ENCODE results near the gene ADAMTS2. TPM values are rescaled to one million over a fixed set of nuclear protein-coding genes. Genes with fewer than 3 reads are reported as not detected.

Gene ADAMTS2
- total RNA-seq, 2 experiments from 2014 or later, result not detected

- H3K36me3 Mint-ChIP-seq, result no peaks in the 10 kb centered on the region
- intact Hi-C loops (cut with micrococcal nuclease), result no loop called here
- H3K4me3 Mint-ChIP-seq, result no peak overlapping the region
Observed at GRCh38 chr5:179250561-179251225, 94.6 kb downstream of the ADAMTS2 start.

GRCh38 chr5:179246227-179246626 lies 99.0 kb downstream of the ADAMTS2 start:
- ChIA-PET CTCF (no interaction called here), POLR2A (no interaction called here)
- intact Hi-C loops (cut with micrococcal nuclease), result no loop called here

More at GRCh38 chr5:179250561-179251225, 94.6 kb downstream of the ADAMTS2 start:
- Mint-ChIP-seq H3K27me3 (no peaks in the 10 kb centered on the region), H3K4me1 (ENCODE audit: low read depth) (no peaks in the 10 kb centered on the region), H3K27ac (no peak overlapping the region), H3K9me3 (peaks cover 16% of the 10 kb centered on the region)
- DNase-seq, result no peak
- ChIA-PET CTCF (no interaction called here), POLR2A (no interaction called here)

GRCh38 chr5:179245031-179245430 lies 100.2 kb downstream of the ADAMTS2 start:
- POLR2A ChIA-PET, result no interaction called here
- intact Hi-C loops (cut with micrococcal nuclease), result no loop called here
- no peak for DNase-seq
- Mint-ChIP-seq H3K27ac (no peak overlapping the region), H3K4me1 (ENCODE audit: low read depth) (no peaks in the 10 kb centered on the region), H3K9me3 (peaks cover 16% of the 10 kb centered on the region), H3K36me3 (no peaks in the 10 kb centered on the region), H3K27me3 (no peaks in the 10 kb centered on the region), H3K4me3 (no peak overlapping the region)
- CTCF ChIA-PET, result no interaction called here

More at GRCh38 chr5:179246227-179246626, 99.0 kb downstream of the ADAMTS2 start:
- H3K4me1 Mint-ChIP-seq (ENCODE audit: low read depth), result no peaks in the 10 kb centered on the region
- DNase-seq, result no peak
- H3K9me3 Mint-ChIP-seq, result peaks cover 16% of the 10 kb centered on the region
- no peaks in the 10 kb centered on the region for H3K36me3 Mint-ChIP-seq
- no peaks in the 10 kb centered on the region for H3K27me3 Mint-ChIP-seq
- no peak overlapping the region for H3K4me3 Mint-ChIP-seq
- H3K27ac Mint-ChIP-seq, result no peak overlapping the region

- CTCF ChIA-PET, result no interaction called here
- H3K36me3 Mint-ChIP-seq, result no peaks in the 10 kb centered on the region
- POLR2A ChIA-PET, result no interaction called here
- H3K27me3 Mint-ChIP-seq, result no peaks in the 10 kb centered on the region
- no peak overlapping the region for H3K27ac Mint-ChIP-seq
- no peak for DNase-seq
- intact Hi-C loops (cut with micrococcal nuclease), result no loop called here
- peaks cover 16% of the 10 kb centered on the region for H3K9me3 Mint-ChIP-seq
- H3K4me1 Mint-ChIP-seq (ENCODE audit: low read depth), result no peaks in the 10 kb centered on the region
- H3K4me3 Mint-ChIP-seq, result no peak overlapping the region
Observed at GRCh38 chr5:179244044-179244443, 101.2 kb downstream of the ADAMTS2 start.

- Mint-ChIP-seq H3K4me1 (ENCODE audit: low read depth) (no peaks in the 10 kb centered on the region), H3K9me3 (peaks cover 16% of the 10 kb centered on the region), H3K27ac (no peak overlapping the region), H3K27me3 (no peaks in the 10 kb centered on the region), H3K36me3 (no peaks in the 10 kb centered on the region), H3K4me3 (no peak overlapping the region)
- intact Hi-C loops (cut with micrococcal nuclease), result no loop called here
- CTCF ChIA-PET, result no interaction called here
- POLR2A ChIA-PET, result interaction anchor here (0.6 kb wide), 1 partner anchor 181 kb away, joined by 6 read pairs; no protein-coding TSS in a partner anchor
- no peak for DNase-seq
Observed at GRCh38 chr5:179243333-179243732, 101.9 kb downstream of the ADAMTS2 start.

- no peaks in the 10 kb centered on the region for H3K4me1 Mint-ChIP-seq (ENCODE audit: low read depth)
- ChIA-PET CTCF (no interaction called here), POLR2A (no interaction called here)
- no peak overlapping the region for H3K27ac Mint-ChIP-seq
- H3K36me3 Mint-ChIP-seq, result no peaks in the 10 kb centered on the region
- no peak overlapping the region for H3K4me3 Mint-ChIP-seq
- intact Hi-C loops (cut with micrococcal nuclease), result no loop called here
- DNase-seq, result no peak
- no peaks in the 10 kb centered on the region for H3K27me3 Mint-ChIP-seq
- peaks cover 16% of the 10 kb centered on the region for H3K9me3 Mint-ChIP-seq
Observed at GRCh38 chr5:179242676-179243075, 102.6 kb downstream of the ADAMTS2 start.

GRCh38 chr5:179241764-179242370 lies 103.4 kb downstream of the ADAMTS2 start:
- intact Hi-C loops (cut with micrococcal nuclease), result no loop called here
- DNase-seq, result no peak
- H3K4me1 Mint-ChIP-seq (ENCODE audit: low read depth), result no peaks in the 10 kb centered on the region

GRCh38 chr5:179241175-179241574 lies 104.1 kb downstream of the ADAMTS2 start:
- Mint-ChIP-seq H3K4me1 (ENCODE audit: low read depth) (no peaks in the 10 kb centered on the region), H3K36me3 (no peaks in the 10 kb centered on the region), H3K27me3 (no peaks in the 10 kb centered on the region), H3K9me3 (peaks cover 6% of the 10 kb centered on the region), H3K27ac (no peak overlapping the region), H3K4me3 (no peak overlapping the region)
- CTCF ChIA-PET, result no interaction called here
- POLR2A ChIA-PET, result no interaction called here
- DNase-seq, result no peak
- intact Hi-C loops (cut with micrococcal nuclease), result no loop called here

More at GRCh38 chr5:179241764-179242370, 103.4 kb downstream of the ADAMTS2 start:
- POLR2A ChIA-PET, result no interaction called here
- Mint-ChIP-seq H3K36me3 (no peaks in the 10 kb centered on the region), H3K27me3 (no peaks in the 10 kb centered on the region), H3K27ac (no peak overlapping the region), H3K4me3 (no peak overlapping the region), H3K9me3 (peaks cover 13% of the 10 kb centered on the region)
- CTCF ChIA-PET, result no interaction called here

GRCh38 chr5:179240561-179240960 lies 104.7 kb downstream of the ADAMTS2 start:
- Mint-ChIP-seq H3K9me3 (peaks cover 5% of the 10 kb centered on the region), H3K27me3 (no peaks in the 10 kb centered on the region), H3K36me3 (no peaks in the 10 kb centered on the region), H3K4me1 (ENCODE audit: low read depth) (no peaks in the 10 kb centered on the region), H3K27ac (no peak overlapping the region), H3K4me3 (no peak overlapping the region)
- no peak for DNase-seq
- intact Hi-C loops (cut with micrococcal nuclease), result no loop called here
- ChIA-PET CTCF (no interaction called here), POLR2A (no interaction called here)

GRCh38 chr5:179239256-179240135 lies 105.8 kb downstream of the ADAMTS2 start:
- Mint-ChIP-seq H3K4me1 (ENCODE audit: low read depth) (no peaks in the 10 kb centered on the region), H3K27ac (no peak overlapping the region), H3K27me3 (peaks cover 5% of the 10 kb centered on the region), H3K4me3 (no peak overlapping the region), H3K36me3 (no peaks in the 10 kb centered on the region), H3K9me3 (peaks cover 5% of the 10 kb centered on the region)
- intact Hi-C loops (cut with micrococcal nuclease), result no loop called here
- POLR2A ChIA-PET, result no interaction called here
- CTCF ChIA-PET, result no interaction called here
- no peak for DNase-seq

- H3K9me3 Mint-ChIP-seq, result peaks cover 5% of the 10 kb centered on the region
- no peak for DNase-seq
- no peaks in the 10 kb centered on the region for H3K4me1 Mint-ChIP-seq (ENCODE audit: low read depth)
- no peaks in the 10 kb centered on the region for H3K36me3 Mint-ChIP-seq
- intact Hi-C loops (cut with micrococcal nuclease), result no loop called here
- peaks cover 7% of the 10 kb centered on the region for H3K27me3 Mint-ChIP-seq
- H3K4me3 Mint-ChIP-seq, result no peak overlapping the region
- POLR2A ChIA-PET, result no interaction called here
- CTCF ChIA-PET, result no interaction called here
- no peak overlapping the region for H3K27ac Mint-ChIP-seq
Observed at GRCh38 chr5:179238628-179238970, 106.7 kb downstream of the ADAMTS2 start.

- DNase-seq, result no peak
- no peaks in the 10 kb centered on the region for H3K36me3 Mint-ChIP-seq
- H3K4me1 Mint-ChIP-seq (ENCODE audit: low read depth), result no peaks in the 10 kb centered on the region
- H3K27ac Mint-ChIP-seq, result no peak overlapping the region
- CTCF ChIA-PET, result no interaction called here
- peaks cover 5% of the 10 kb centered on the region for H3K9me3 Mint-ChIP-seq
- POLR2A ChIA-PET, result no interaction called here
- H3K27me3 Mint-ChIP-seq, result peaks cover 7% of the 10 kb centered on the region
- intact Hi-C loops (cut with micrococcal nuclease), result no loop called here
- H3K4me3 Mint-ChIP-seq, result no peak overlapping the region
Observed at GRCh38 chr5:179237770-179238627, 107.3 kb downstream of the ADAMTS2 start.
